ENCODE data around the gene TMEM242.

DNA sequence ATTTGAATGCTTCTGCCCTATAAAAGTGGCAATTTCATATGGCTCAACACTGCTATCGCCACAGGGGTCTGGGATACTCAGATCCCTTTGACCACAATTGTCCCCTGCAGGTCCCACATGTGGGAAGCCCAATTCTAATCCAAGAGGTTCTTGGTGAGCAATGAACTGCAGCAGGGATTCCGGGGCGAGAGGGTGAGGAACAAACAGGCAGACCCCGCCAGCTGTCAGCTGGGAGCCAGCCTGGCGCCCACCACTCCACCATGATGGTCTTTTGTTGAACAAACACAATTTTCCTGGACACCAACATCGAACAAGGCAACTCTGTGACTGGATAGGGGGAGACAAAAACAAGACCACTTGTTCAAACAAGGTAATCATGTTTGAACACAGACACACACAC is 80.5 kb downstream of the TMEM242 start:
- TF ChIP-seq, protein P1, sequence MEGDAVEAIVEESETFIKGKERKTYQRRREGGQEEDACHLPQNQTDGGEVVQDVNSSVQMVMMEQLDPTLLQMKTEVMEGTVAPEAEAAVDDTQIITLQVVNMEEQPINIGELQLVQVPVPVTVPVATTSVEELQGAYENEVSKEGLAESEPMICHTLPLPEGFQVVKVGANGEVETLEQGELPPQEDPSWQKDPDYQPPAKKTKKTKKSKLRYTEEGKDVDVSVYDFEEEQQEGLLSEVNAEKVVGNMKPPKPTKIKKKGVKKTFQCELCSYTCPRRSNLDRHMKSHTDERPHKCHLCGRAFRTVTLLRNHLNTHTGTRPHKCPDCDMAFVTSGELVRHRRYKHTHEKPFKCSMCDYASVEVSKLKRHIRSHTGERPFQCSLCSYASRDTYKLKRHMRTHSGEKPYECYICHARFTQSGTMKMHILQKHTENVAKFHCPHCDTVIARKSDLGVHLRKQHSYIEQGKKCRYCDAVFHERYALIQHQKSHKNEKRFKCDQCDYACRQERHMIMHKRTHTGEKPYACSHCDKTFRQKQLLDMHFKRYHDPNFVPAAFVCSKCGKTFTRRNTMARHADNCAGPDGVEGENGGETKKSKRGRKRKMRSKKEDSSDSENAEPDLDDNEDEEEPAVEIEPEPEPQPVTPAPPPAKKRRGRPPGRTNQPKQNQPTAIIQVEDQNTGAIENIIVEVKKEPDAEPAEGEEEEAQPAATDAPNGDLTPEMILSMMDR (IDR thresholded peaks at IDR 0.05) = no peak
- TF ChIP-seq KDM1A (IDR thresholded peaks at IDR 0.05; ENCODE audit: low read depth) (no peak), RAD21 (conservative IDR thresholded peaks at IDR 0.05 in 1 of 2, IDR thresholded peaks at IDR 0.05 in 1 of 2) (no peak), CEBPB (IDR thresholded peaks at IDR 0.05) (no peak), BHLHE40 (IDR thresholded peaks at IDR 0.05; ENCODE audit: low read depth, low read length) (no peak), POLR2A (IDR thresholded peaks at IDR 0.05; ENCODE audit: low read length) (no peak), PHF8 (IDR thresholded peaks at IDR 0.05; ENCODE audit: borderline replicate concordance, low read depth) (no peak), RFX5 (IDR thresholded peaks at IDR 0.05) (no peak), TP53 (CRISPR knock-in tag; IDR thresholded peaks at IDR 0.05) (no peak)
- TF ChIP-seq, protein P2, sequence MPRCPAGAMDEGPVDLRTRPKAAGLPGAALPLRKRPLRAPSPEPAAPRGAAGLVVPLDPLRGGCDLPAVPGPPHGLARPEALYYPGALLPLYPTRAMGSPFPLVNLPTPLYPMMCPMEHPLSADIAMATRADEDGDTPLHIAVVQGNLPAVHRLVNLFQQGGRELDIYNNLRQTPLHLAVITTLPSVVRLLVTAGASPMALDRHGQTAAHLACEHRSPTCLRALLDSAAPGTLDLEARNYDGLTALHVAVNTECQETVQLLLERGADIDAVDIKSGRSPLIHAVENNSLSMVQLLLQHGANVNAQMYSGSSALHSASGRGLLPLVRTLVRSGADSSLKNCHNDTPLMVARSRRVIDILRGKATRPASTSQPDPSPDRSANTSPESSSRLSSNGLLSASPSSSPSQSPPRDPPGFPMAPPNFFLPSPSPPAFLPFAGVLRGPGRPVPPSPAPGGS (IDR thresholded peaks at IDR 0.05) = no peak
- TF ChIP-seq, protein P3, sequence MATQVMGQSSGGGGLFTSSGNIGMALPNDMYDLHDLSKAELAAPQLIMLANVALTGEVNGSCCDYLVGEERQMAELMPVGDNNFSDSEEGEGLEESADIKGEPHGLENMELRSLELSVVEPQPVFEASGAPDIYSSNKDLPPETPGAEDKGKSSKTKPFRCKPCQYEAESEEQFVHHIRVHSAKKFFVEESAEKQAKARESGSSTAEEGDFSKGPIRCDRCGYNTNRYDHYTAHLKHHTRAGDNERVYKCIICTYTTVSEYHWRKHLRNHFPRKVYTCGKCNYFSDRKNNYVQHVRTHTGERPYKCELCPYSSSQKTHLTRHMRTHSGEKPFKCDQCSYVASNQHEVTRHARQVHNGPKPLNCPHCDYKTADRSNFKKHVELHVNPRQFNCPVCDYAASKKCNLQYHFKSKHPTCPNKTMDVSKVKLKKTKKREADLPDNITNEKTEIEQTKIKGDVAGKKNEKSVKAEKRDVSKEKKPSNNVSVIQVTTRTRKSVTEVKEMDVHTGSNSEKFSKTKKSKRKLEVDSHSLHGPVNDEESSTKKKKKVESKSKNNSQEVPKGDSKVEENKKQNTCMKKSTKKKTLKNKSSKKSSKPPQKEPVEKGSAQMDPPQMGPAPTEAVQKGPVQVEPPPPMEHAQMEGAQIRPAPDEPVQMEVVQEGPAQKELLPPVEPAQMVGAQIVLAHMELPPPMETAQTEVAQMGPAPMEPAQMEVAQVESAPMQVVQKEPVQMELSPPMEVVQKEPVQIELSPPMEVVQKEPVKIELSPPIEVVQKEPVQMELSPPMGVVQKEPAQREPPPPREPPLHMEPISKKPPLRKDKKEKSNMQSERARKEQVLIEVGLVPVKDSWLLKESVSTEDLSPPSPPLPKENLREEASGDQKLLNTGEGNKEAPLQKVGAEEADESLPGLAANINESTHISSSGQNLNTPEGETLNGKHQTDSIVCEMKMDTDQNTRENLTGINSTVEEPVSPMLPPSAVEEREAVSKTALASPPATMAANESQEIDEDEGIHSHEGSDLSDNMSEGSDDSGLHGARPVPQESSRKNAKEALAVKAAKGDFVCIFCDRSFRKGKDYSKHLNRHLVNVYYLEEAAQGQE (IDR thresholded peaks at IDR 0.05) = no peak
- TF ChIP-seq, protein P4, sequence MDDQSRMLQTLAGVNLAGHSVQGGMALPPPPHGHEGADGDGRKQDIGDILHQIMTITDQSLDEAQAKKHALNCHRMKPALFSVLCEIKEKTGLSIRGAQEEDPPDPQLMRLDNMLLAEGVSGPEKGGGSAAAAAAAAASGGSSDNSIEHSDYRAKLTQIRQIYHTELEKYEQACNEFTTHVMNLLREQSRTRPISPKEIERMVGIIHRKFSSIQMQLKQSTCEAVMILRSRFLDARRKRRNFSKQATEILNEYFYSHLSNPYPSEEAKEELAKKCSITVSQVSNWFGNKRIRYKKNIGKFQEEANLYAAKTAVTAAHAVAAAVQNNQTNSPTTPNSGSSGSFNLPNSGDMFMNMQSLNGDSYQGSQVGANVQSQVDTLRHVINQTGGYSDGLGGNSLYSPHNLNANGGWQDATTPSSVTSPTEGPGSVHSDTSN (IDR thresholded peaks at IDR 0.05) = no peak

Data from A549 (cell line).